Left colon (tissue), 2 donors: Measurements from ENCODE around the gene BEGAIN. TPM values are rescaled to one million over a fixed set of nuclear protein-coding genes. Genes with fewer than 3 reads are reported as not detected.
A peak's percentile ranks its signal among the peaks of the same experiment; 100 is the strongest.

Experiments
- ATAC-seq: fragments of 200-7000 bp; cut with Tn5 transposase; one replicate; pipeline ENCODE4 v1.9.1; 2020; ENCODE audit warnings: mild to moderate bottlenecking, moderate library complexity
- DNase-seq, 2 donors: peaks; one replicate each; pipeline ENCODE4 v3.0.0-alpha.2; 2020
- intact Hi-C, 2 donors: fragments of 100-400 bp; cut with DNase I in 1 of 2; cut with micrococcal nuclease in 1 of 2; formaldehyde crosslinking; loops; one replicate each; pipeline versions ENCODE4 v1.11.2 to v1.14.0; 2022; cut with DNase I, micrococcal nuclease
- total RNA-seq, 2 donors: library from RNA; stranded (reverse); fragmentation: NEBNext Ultra II Directional; extraction: Animal tissue kit (Norgen Biotek cat#: 25700); gene quantifications; one replicate each; pipeline ENCODE4 v1.2.1, GENCODE V29; 2021
- donor health status: DM: no; HTN: no; CAD: no.
- donor health status: DM: yes; HTN: yes; CAD: no.

Gene BEGAIN
- total RNA-seq, 2 donors from 2014 or later = 1.4 to 2.0 TPM

GRCh38 chr14:100545359-100545758 lies 41.9 kb downstream of the BEGAIN start:
- intact Hi-C loops = no loop called here
- ATAC-seq = no peak
- DNase-seq = no peak

GRCh38 chr14:100544506-100545141 lies 42.6 kb downstream of the BEGAIN start:
- peak; percentile 35 for ATAC-seq

GRCh38 chr14:100543471-100544455 lies 43.5 kb downstream of the BEGAIN start:
- no peak for ATAC-seq
- no peak for DNase-seq
- intact Hi-C loops = no loop called here

More at GRCh38 chr14:100544506-100545141, 42.6 kb downstream of the BEGAIN start:
- DNase-seq = peak in 1 of 2 donors; percentile 75
- intact Hi-C loops = no loop called here

GRCh38 chr14:100542619-100543205 lies 44.5 kb downstream of the BEGAIN start:
- ATAC-seq (no peak), DNase-seq (peak in 1 of 2 donors; percentile 2)
- intact Hi-C loops = no loop called here

- no peak for ATAC-seq
- intact Hi-C loops = no loop called here
- peak in 1 of 2 donors; percentile 3 for DNase-seq
These were observed 45.3 kb downstream of the BEGAIN start for GRCh38 chr14:100541621-100542560.

GRCh38 chr14:100540926-100541620 lies 46.1 kb downstream of the BEGAIN start:
- intact Hi-C loops = no loop called here
- peak; percentile 5 to 22 for DNase-seq
- ATAC-seq = no peak

- peak; percentile 10 to 21 for DNase-seq
- ATAC-seq = no peak
- intact Hi-C loops = no loop called here
These were observed 46.9 kb downstream of the BEGAIN start for GRCh38 chr14:100540141-100540925.

- DNase-seq = peak in 1 of 2 donors; percentile 23
These were observed 47.5 kb downstream of the BEGAIN start for GRCh38 chr14:100539766-100540140.

GRCh38 chr14:100539003-100539660 lies 48.1 kb downstream of the BEGAIN start:
- DNase-seq = peak; percentile 5 to 22

More at GRCh38 chr14:100539766-100540140, 47.5 kb downstream of the BEGAIN start:
- intact Hi-C loops = no loop called here
- no peak for ATAC-seq

GRCh38 chr14:100538351-100539002 lies 48.7 kb downstream of the BEGAIN start:
- DNase-seq = peak in 1 of 2 donors; percentile 9
- intact Hi-C loops = no loop called here
- ATAC-seq = no peak

More at GRCh38 chr14:100539003-100539660, 48.1 kb downstream of the BEGAIN start:
- ATAC-seq = no peak
- intact Hi-C loops = no loop called here

GRCh38 chr14:100537446-100538350 lies 49.5 kb downstream of the BEGAIN start:
- no peak for ATAC-seq
- intact Hi-C loops = no loop called here
- DNase-seq = peak; percentile 4 to 21

GRCh38 chr14:100536721-100537445 lies 50.3 kb downstream of the BEGAIN start:
- ATAC-seq (no peak), DNase-seq (peak in 1 of 2 donors; percentile 18)
- intact Hi-C loops = no loop called here

- DNase-seq = no peak
- ATAC-seq = no peak
- intact Hi-C loops = no loop called here
These were observed 51.1 kb downstream of the BEGAIN start for GRCh38 chr14:100536121-100536510.
